ENCODE measurements around the gene PTPN5.
A peak's percentile ranks its signal among the peaks of the same experiment; 100 is the strongest.
"Not testable (repeated sequence)": the region's sequence is repeated elsewhere in the genome, so short reads cannot be mapped to it uniquely, and the experiment has no call there.

PTPN5 gene

DNA sequence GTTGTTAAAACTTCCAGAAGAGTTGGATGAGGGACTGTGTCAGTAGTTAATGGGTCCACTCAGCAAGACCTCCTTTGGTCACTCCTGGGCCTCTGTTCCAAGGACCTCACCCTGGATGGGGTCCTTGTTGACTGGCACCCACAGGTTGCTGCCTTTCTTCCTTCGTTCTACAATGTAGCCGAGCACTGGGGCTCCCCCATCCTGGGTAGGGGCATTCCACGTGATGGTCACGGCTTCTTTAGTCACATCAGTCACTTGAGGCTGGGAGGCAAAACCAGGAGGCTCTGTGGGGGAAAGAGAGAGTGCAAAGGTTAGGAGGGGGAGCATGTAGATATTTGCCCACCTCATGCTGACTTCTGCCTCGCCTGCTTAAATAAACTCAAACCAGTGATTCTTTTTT, 81.1 kb downstream of the PTPN5 start:
- no peak for DNase-seq (ENCODE audit: low read depth, low spot score)

DNA sequence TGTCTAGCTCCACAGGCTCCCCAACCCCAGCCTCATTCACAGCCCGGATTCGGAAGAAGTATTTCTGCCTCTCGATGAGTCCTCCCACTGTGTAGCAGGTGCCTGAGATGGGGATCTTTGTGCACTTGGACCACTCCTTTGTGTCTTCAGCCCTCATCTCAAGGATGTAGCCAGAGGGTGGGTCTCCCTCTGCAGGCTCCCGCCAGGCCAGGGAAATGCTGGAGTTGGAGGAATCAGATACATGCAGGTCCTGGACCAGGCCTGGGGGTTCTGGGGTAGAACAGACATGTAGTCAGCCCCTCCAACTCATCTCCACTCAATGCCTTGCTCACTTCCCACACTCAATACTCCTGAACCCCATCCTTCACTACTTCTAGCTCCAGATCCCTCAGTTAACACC, 82.2 kb downstream of the PTPN5 start:
- DNase-seq (ENCODE audit: low read depth, low spot score) = no peak

DNA sequence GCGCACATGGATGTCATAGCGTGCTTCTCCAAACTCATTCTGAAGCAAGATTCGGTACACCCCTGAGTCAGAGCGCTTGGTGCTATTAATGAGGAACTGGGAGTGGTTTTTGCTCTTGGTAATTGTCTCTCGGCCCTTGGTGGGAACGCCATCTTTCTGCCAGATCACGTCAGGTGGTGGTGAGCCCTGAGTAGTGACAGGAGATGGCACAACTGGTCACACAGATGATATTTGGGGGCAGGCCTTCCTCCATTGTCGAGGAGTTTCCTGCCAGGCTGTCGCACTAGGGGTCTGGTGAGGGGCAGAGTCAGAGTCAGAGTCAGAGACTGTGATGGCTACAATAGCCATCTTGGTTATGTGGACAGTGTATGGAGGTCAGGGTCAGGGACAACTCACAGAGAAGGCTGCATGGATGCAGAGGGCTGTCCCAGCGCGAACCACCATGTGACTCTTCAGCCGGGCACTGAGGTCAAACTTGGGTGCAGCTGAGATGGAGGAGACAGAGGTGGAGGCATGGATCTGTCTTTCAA, 83.7 kb downstream of the PTPN5 start:
- DNase-seq (ENCODE audit: low read depth, low spot score) = no peak

DNA sequence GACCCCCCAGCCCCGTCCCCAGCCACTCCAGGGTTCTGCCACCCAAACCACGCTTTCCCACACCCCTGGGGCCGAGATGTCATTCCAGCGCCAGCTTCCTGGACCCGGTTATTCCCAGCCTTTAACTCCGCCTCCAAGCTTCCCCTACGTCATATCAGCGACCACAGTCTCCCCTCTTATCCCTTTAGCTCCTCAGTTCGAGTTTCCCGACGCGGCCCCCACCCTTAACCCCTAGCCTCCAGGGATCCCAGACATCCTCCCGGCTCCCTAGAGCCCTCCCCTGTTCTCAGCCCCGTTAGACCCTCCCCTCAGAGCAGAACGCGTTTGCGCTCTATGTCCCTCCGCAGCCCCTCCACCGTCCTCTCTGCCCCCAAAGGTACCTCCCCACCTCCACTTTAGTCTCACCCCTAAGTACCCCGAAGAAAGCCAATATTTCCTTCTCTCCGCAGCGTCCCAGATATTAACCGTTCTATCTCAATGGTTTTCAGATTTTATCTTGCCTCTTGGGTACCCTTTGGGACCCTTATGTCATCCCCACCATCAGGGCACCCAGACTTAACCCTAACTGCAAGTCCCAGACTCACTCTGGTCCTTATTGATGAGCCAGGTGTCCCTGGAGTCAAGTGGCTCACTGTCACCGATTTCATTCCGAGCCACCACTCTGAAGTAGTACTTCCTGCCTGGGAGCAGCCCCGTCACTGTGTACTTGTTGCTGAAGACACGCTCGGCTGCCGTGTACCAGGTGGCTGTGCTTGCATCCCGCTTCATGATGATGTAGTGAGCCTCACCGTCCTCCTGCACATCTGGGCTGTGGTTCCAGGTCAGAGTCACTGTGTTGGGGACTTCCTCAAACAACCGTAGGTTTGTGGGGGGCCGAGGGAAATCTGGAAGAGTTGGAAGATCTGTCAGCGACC, 85.0 kb downstream of the PTPN5 start:
- no peak for DNase-seq (ENCODE audit: low read depth, low spot score)

DNA sequence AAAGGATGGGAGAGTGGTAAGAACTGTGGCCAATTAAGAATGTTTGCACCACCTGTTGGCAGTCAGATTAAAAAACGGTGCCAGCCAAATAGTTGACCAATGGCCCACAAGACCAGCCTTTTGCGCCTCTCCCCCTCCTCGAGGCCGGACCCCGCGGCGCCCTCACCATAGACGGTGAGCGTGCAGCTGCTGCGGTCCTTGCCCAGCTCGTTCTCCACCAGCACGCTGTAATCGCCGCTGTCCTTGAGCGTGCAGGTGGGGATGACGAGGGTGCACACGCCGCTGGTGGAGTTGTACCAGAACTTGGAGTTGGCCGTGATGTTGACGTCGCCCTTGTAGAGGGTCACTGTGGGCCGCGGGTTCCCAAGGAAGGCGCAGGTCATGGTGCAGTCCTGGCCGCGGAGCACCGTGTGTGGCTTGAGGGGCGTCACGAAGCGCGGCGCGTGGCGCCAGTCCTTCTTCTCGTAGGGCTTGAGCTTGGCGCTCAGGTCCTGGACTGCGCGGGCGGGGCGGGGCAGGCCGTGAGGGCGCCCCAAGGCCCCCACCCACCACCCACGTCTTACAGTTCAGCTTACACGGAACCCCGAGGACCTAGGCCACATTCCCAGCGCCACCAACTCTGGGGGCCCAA, 85.8 kb downstream of the PTPN5 start:
- no peak for DNase-seq (ENCODE audit: low read depth, low spot score)

DNA sequence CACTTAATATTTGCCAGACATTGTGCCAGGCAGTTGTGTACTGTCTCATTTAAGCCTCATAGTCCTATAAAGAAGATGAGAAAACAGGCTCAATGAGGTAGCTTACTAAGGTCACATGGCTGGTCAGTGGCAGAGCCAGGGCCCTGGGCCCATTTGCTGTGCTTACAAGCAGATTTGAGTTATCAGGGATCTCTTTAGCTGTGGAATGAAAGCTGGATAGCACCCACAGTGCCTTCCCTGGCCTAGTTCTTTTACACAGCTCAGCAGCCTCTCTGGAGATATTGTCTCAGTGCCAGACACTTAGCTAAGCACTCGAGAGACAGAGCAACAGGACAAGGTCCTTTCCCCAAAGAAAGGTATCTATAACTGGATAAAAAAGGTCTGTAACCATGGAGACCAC, 86.9 kb downstream of the PTPN5 start:
- no peak for DNase-seq (ENCODE audit: low read depth, low spot score)

DNA sequence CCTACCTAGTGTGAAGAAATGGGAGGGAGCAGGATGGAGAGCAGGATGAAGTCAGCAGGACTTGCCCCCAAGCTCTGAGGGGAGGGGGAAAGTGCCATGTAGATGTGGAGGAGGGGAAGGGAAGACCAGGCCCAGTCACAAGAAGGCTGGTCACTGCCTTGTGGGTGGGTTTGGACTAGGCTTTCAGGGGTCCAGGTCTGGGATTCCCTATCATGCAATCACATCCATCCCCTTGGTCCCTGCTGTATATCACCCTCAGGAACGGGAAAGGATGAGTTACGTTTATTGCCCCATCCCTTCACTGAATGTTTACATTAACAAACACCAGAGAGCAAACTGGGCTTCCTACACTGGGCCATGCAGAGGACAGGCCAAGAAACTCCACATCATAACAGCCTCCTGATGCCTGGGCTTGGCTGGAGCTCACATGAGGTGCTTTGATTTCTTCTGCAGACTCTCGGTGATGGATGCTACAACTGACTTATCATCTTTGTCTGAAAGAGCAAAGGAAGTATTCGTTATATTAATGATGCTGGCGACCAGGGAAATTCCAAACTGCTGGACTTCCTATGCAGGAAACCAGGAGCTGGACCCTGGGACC, 87.5 kb downstream of the PTPN5 start:
- no peak for DNase-seq (ENCODE audit: low read depth, low spot score)

DNA sequence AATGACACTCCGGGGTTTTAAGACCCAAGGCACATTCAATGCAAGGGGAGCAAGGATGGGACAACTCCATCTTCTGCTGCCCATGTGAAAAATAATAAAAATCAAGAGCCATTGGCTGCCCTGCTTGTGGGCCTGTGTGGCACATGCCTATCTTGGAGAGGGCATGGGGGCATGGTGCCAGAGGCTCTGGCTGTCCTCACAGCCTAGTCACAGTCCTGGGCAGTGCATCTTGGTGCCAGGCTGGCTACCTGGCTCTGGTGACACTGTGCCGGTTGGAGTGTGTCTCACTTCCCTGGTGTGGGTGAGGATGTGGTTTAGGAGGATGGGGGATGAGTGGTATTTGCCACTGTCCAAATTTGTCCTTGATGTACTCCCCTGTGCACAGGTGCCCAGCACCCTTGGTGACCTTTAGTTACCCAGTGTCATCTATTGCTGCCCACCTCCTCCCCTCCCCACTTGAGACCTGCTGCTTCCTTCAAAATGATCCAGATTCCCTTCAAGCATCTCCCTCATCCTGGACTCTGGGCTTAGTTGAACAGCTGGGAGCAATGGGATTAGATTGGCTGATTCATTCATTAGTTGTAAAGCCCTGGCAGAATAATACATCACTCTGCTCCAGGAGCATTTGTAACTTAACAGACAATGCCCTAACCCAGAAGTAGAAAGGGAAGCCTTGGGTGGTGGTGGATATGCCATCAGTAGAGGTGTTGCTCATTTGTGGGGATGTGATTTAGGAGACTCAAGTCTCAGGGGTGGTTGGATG, 88.4 kb downstream of the PTPN5 start:
- no peak for DNase-seq (ENCODE audit: low read depth, low spot score)

DNA sequence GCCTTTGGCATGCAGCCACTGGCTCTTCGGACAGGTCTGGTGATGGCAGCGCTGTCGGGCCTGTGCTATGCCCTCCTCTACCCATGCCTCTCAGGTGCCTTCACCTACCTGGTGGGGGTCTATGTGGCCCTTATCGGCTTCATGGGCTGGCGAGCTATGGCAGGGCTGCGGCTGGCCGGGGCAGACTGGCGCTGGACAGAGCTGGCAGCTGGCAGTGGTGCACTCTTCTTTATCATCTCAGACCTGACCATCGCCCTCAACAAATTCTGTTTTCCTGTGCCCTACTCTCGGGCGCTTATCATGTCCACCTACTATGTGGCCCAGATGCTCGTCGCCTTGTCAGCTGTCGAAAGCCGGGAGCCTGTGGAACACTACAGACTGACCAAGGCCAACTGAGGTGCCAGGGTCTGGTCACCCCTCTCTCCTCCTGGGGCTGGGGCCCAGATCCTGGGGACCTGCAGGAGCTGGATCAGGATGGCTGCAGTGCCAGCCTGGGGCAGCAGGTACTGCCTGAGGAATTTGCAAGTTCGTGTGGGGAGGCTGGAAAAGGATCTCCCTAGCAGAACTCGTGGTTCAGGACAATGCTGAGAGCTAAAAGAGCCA, 89.9 kb downstream of the PTPN5 start:
- DNase-seq (ENCODE audit: low read depth, low spot score) = no peak

DNA sequence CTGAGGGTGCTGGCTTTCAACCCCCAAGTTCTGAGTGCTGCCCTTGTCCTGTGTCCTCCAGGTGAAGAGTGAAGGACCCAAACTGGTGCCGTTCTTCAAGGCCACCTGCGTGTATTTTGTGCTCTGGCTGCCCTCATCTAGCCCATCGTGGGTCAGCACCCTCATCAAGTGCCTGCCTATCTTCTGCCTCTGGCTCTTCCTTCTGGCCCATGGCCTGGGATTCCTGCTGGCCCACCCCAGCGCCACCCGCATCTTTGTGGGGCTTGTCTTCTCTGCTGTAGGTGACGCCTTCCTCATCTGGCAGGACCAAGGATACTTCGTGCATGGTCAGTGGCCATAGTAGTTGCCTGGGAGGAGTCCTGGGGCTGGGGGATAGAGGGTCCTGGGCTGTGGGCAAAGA, 90.7 kb downstream of the PTPN5 start:
- DNase-seq (ENCODE audit: low read depth, low spot score) = no peak

DNA sequence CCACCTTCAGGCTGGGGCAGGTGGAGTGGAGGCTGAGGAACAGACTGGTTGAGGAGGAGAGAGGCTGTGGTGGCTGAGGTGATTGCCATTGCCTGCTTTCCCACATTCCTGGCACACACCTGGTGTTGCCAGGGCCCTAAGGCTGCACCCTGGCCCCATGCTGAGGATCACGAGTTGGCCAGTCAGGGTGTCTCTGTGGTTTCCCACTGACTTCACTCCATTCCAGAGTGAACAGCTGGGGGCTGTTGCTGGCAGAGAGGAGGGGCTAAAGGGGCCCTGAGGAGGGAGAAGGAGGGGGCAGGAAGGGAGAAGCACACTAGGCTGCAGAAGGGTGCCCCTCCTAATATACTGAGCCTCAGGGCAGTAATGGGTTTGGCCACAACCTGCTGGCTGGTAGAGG, 91.2 kb downstream of the PTPN5 start:
- no peak for DNase-seq (ENCODE audit: low read depth, low spot score)

DNA sequence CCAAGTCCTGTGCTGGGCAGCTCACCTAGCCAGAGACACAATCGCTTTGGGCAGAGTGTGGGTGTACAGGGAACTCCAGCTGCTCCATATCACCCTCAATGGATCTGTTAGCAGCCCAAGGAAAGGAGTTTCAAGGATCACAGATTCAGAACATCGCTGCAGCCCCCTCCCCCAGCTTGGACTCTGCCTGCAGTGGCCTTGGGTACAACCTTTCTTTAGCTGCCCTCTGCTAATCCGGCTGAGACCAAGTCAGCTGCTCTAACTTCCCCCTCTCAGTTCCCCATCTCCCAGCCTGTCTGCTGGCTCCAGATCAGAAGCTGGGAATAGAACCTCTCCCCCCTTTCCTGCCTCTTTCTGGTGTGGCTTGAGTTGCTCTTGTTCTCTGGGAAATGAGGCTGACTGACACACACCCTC, 91.7 kb downstream of the PTPN5 start:
- no peak for DNase-seq (ENCODE audit: low read depth, low spot score)

DNA sequence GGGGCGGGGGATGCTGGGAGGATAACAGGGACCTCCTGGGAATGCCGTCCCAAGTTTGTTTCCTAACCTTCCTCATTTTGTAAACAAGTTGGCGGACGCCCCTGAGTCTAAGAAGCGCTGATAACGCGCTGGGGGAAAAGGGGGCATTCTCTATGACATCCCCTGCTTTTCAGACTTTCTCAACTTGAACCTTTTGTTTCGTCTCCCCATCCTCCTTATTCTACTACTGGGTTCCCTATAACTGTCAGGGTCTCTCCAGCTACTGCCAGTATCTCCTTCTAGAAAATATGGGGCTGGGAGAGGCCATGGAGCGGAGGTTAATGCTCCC, 92.4 kb downstream of the PTPN5 start:
- DNase-seq (ENCODE audit: low read depth, low spot score) = no peak

DNA sequence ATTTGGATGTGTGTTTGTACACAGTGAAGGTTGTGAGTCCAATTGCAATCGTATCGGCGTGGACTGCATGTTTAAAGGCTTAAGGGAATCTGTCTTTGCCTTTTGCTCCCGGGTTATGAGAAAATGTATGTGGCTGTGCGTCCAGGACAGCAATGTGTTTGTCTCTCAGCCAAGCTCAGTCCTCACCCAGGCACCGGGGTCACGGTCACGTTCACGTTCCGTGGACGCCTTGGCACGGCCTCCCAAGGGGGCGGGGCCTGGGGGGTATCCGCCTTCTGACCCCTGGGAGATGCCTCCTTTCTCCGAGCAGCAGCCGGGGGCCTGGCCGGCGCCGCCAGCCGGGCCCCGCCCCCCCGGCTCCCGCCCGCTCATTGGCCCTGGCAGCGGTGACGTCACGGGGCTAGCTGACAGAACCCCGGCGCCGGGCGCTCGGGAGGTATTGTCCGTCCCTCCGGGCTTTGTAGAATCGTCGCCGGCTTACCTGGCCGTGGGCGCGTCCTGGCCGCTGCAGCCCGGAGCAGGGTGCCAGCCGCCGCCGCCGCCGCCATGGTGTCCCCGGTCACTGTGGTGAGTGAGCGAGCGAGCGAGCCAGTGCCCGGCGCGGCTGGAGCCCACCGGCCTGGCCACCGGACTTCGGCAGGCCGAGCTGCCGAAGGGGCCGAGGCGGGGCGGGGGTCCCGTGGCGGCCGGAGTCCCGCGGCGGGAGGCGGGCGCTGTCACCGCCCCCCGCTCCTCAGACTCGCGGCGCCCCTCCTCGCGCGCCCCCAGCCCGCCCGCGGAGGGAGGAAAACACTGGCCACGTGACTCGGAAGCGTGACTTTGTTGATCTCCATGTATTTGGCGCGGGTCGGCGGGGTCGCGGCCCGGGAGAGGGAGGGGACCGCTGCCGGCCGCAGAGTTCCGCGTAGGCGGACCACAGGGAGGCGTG, 93.0 kb downstream of the PTPN5 start, which contains the start of gene TMEM86A:
Gene TMEM86A (plus strand): TSS at position 439 of the 928 bp plus-strand sequence. CDS start 108 bp downstream, at position 547.
- peak; percentile 69 for DNase-seq (ENCODE audit: low read depth, low spot score)

DNA sequence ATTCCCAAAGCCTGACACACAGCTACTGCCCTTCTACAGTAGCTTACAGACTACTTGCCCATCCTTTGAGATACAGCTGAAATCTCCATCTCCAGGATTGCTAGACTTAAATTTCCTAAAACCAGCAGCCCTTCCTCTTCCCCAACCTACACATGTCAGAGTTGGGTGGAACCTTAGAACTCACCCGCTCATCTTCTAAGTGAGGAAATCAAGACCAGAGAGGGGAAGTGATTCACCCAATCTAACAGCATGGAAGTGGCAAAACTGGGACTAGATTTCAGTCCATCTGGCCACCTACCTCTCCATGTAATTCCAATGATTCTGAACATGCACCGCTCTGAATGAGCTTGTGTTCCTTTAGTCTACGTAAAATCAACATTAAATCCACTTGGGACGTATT, 94.0 kb downstream of the PTPN5 start:
- DNase-seq (ENCODE audit: low read depth, low spot score) = no peak

DNA sequence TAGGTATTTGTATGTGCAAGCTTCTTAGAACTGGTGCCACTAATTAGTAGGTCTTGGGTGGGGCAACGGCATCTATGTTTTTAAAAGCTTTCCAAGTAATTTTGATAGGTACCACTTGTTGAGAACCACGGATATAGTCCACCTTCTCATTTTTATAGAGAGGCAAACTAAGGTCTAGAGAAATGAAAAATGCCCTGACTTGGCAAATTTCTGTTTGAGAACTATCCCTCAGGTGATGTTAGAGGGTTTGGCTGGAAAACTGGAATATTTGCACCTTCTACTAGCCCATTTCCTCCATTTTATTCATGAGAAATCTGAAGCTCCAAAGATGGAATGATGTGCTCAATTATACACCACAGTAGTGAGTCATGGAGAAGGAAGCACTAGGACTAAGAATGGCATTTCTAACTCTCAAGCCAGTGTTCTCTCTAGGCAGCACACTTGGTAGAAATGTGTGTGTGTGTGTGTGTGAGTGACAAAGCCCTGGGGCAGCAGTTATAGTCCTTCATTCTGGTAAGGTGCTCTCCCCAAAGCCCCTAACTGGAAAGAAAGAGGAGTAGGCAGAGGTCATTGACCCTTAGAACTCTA, 94.9 kb downstream of the PTPN5 start:
- DNase-seq (ENCODE audit: low read depth, low spot score) = no peak

DNA sequence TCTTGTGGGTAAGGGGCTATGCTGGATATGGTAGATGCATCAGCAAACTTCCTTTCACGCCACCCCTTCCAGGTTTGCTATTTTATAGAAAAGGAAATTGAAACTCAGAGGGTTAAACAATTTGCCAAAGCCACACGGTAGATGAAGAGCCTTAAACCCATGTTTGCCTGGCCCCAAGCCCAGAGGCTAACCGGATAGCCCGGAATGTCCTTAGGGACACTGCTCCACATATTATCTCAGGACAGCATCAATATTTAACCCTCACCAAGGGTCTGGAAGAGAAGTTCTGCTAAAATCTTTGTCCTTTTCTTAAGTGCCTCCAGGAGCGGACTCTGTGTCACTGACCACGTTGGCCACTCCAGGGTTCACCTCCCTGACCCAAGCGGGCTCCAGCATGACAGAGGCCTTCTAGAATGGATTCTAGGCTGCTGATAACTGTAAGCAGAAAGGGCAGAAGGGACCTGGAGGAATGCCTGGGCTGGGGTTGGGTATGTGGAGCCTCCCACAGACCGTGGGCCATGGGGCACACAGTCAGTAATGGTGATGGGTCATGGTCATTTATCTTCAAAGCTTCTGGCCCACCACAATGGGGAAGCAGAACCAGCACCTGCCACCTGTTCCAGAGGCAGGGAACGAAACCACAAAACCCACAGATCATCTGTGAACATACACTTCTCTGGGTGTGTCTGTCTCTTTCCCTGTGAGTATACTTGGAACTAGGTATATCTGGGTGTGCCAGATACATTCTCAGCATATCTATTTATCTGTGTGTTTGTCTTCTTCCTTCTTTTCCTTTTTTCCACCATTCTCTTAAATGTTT, 98.4 kb downstream of the PTPN5 start:
- no peak for DNase-seq (ENCODE audit: low read depth, low spot score)

DNA sequence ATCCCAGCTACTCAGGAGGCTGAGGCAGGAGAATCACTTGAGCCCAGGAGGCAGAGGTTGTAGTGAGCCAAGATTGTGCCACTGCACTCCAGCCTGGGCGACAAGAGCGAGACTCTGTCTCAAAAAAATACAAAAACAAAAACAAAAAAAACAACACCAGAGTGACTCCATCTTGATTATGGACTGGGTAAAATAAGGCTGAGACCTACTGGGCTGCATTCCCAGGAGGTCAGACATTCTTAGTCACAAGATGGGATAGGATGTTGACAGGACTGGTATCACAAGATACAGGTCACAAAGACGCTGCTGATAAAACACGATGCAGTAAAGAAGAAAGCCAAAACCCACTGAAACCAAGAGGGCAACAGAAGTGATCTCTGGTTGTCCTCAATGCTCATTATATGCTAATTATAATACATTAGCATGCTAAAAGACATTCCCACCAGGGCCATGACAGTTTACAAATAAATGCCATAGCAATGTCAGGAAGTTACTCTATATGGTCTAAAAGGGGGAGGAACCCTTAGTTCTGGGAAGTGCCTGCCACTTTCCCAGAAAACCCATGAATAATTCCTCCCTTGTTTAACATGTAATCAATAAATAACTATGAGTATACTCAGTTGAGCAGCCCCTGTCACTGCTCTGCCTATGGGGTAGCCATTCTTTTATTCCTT, 100.0 kb downstream of the PTPN5 start:
- not testable (repeated sequence) for DNase-seq (ENCODE audit: low read depth, low spot score)
